Vagina (tissue), 2 donors: Measurements from ENCODE around the gene NKD2.

Source experiments
- CTCF ChIP-seq, 3 experiments: fragments of 450-650 bp in 2 of 3; fragments of 200-600 bp in 1 of 3; sonication (generic) in 1 of 3; IDR thresholded peaks; one replicate each; pipeline ENCODE4 v1.5.1; 2017 to 2019; ENCODE audit warnings: antibody characterized with exemption in 3 of 3, mild to moderate bottlenecking in 2 of 3, moderate library complexity in 2 of 3
- POLR2A ChIP-seq, 2 donors: fragments of 450-650 bp; IDR thresholded peaks; one replicate each; pipeline ENCODE4 v1.6.1; 2017; ENCODE audit warnings: antibody characterized with exemption in 2 of 2, mild to moderate bottlenecking in 2 of 2, moderate library complexity in 2 of 2
- POLR2AphosphoS5 ChIP-seq, 2 donors: sonication (generic); formaldehyde crosslinking; IDR thresholded peaks; one replicate each; pipeline ENCODE4 v1.9.0; 2017; ENCODE audit warnings: antibody characterized with exemption in 2 of 2, mild to moderate bottlenecking in 2 of 2, low read depth in 1 of 2; ENCODE audit not compliant: insufficient read depth in 1 of 2

- TF ChIP-seq CTCF (IDR thresholded peaks at IDR 0.05) (no peak), POLR2AphosphoS5 (IDR thresholded peaks at IDR 0.05; ENCODE audit: insufficient read depth in 1 of 2, low read depth in 1 of 2) (no peak), POLR2A (IDR thresholded peaks at IDR 0.05) (no peak)
Measured at GRCh38 chr5:961002-961710, 47.4 kb upstream of the NKD2 start.
